ENCODE measurements around the gene GFY.
"Not testable (repeated sequence)": the region's sequence is repeated elsewhere in the genome, so short reads cannot be mapped to it uniquely, and the experiment has no call there.

GFY gene

DNA sequence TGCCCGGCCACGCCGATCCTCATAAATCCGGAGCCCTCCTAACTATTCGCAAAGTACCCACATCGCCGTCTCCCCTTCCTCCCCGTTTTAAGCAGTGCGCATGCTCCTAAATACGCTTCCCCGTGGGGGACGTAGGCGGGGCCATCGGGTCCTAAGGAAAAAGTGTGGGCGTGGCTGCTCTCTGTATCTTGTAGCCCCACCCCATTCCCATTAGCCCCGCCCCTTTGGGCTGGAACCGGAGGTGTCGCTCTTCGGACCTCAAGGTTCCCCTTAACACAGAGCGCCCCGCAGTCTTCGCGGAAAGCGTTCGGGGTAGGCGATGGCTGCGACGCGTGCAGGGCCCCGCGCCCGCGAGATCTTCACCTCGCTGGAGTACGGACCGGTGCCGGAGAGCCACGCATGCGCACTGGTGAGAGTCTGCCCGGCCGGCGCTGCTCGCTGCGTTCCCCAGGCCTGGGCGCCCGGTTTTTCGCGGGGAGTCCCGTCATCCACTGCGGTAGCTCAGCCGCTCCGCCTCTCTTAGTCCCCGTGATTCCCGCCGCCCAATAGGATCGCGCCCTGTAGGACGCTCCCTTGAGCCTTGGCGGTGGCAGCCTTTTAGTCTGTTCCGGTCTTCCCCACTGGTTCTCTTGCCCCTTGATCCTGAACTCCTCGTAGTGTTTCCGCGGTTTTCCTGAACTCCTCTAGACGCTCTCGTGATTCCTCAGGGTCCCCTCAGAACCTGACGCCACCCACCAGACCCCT is 28.0 kb downstream of the GFY start, which contains the start of gene ALDH16A1:
Gene ALDH16A1 (plus strand): TSS at position 213 of the 744 bp plus-strand sequence. CDS start 107 bp downstream, at position 320.
- Mint-ChIP-seq H3K4me1 (ENCODE audit: low read depth) (peaks cover 62% of the 10 kb centered on the region), H3K27ac (peak within 1 kb of the TSS; percentile 98), H3K36me3 (ENCODE audit: low read depth) (peaks cover 82% of the 10 kb centered on the region), H3K27me3 (no peaks in the 10 kb centered on the region), H3K9me3 (no peaks in the 10 kb centered on the region), H3K4me3 (peak within 1 kb of the TSS; percentile 99)
- intact Hi-C loops (cut with micrococcal nuclease): loop anchor here (1.0 to 5.0 kb wide), 2 partner anchors 34 to 189 kb away; partner anchors contain the start of genes RPL13A, RRAS and SCAF1

DNA sequence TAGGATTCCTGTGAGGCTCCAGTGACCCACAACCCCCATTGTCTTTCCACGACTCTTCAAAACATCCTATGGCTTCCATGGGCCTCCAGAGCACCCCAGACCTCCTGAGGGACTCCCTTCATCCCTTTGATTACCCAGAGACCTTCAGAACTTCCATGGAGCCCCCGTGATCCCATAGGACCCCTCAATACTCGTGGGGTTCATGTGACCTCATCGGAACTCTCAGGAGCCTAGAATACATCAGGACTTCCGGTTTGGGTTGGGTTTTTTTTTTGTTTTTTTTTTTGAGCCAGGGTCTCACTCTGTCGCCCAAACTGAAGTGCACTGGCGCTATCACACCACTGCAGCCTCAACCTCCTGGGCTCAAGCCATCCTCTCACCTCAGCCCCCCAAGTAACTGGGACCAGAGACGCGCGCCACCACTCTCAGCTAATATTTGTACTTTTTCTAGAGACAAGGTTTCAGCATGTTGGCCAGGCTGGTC is 28.6 kb downstream of the GFY start:
- no peaks in the 10 kb centered on the region for H3K9me3 Mint-ChIP-seq
- H3K27ac Mint-ChIP-seq: peak overlapping the region; percentile 98
- H3K4me3 Mint-ChIP-seq: peak overlapping the region; percentile 99
- H3K4me1 Mint-ChIP-seq (ENCODE audit: low read depth): peaks cover 56% of the 10 kb centered on the region
- intact Hi-C loops (cut with micrococcal nuclease): loop anchor here (1.0 to 5.0 kb wide), 2 partner anchors 34 to 189 kb away; partner anchors contain the start of genes RPL13A, RRAS and SCAF1
- H3K36me3 Mint-ChIP-seq (ENCODE audit: low read depth): peaks cover 78% of the 10 kb centered on the region
- no peaks in the 10 kb centered on the region for H3K27me3 Mint-ChIP-seq

DNA sequence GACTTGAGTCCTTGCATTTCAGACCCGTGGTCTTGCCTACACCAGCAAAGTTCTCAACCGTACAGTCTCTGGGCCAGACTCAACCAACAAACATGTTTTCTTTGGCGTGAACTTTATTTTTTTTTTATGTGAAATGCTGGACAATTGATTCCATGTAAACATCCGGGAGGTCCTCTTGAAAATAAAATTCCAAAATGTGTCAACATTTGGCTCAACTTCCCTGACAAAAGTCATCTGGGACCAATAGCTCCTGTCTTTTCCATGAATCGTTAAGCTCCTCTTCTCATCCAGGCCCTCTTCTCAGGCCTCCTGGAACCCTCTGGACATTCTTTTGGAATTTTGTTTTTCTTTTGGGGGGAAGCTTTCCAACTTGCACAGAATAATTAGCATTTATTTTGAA is 30.6 kb downstream of the GFY start:
- peaks cover 78% of the 10 kb centered on the region for H3K36me3 Mint-ChIP-seq (ENCODE audit: low read depth)
- intact Hi-C loops (cut with micrococcal nuclease): no loop called here
- no peaks in the 10 kb centered on the region for H3K27me3 Mint-ChIP-seq
- H3K9me3 Mint-ChIP-seq: no peaks in the 10 kb centered on the region
- H3K27ac Mint-ChIP-seq: no peak overlapping the region
- peaks cover 36% of the 10 kb centered on the region for H3K4me1 Mint-ChIP-seq (ENCODE audit: low read depth)
- no peak overlapping the region for H3K4me3 Mint-ChIP-seq

DNA sequence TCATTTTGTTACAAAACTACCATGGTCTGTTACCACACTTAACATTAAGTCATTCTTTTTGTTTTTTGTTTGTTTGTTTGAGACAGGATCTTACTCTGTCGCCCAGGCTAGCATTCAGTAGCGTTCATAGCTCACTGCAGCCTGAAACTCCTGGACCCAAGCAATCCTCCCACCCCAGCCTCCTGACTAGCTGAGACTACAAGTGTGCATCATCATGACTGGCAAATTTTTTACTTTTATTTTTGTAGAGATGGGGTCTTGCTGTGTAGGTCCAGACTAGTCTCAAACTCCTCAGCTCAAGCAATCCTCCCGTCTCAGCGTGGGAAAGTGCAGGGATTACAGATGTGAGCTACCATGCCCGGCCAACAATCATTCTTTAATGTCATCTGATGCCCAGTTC is 31.1 kb downstream of the GFY start:
- Mint-ChIP-seq H3K9me3 (no peaks in the 10 kb centered on the region), H3K4me1 (ENCODE audit: low read depth) (peaks cover 33% of the 10 kb centered on the region), H3K36me3 (ENCODE audit: low read depth) (peaks cover 78% of the 10 kb centered on the region), H3K4me3 (no peak overlapping the region), H3K27ac (peak overlapping the region; percentile 18), H3K27me3 (no peaks in the 10 kb centered on the region)
- intact Hi-C loops (cut with micrococcal nuclease): no loop called here

GRCh38 chr19:49458567-49458903 is 33.3 kb downstream of the GFY start:
- H3K4me3 Mint-ChIP-seq: no peak overlapping the region
- H3K4me1 Mint-ChIP-seq (ENCODE audit: low read depth): peaks cover 30% of the 10 kb centered on the region
- no peaks in the 10 kb centered on the region for H3K9me3 Mint-ChIP-seq
- H3K36me3 Mint-ChIP-seq (ENCODE audit: low read depth): peaks cover 82% of the 10 kb centered on the region
- H3K27ac Mint-ChIP-seq: peak overlapping the region; percentile 18
- no peaks in the 10 kb centered on the region for H3K27me3 Mint-ChIP-seq
- intact Hi-C loops (cut with micrococcal nuclease): no loop called here

DNA sequence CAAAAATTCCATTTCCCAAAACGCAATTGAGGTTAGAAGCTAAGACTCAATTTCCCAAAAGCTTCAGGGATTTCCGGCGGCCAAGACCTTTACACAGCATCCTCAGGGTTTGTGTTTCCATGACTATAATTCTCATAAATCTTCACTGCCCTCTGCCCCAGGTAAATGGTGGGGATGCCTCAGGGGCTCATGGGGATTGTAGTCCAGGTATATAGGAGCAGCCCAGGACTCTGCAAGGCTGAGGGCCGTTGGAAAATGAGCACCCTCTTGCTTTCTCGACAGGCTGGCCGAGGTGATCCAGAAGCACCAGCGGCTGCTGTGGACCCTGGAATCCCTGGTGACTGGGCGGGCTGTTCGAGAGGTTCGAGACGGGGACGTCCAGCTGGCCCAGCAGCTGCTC is 34.2 kb downstream of the GFY start:
- peaks cover 82% of the 10 kb centered on the region for H3K36me3 Mint-ChIP-seq (ENCODE audit: low read depth)
- intact Hi-C loops (cut with micrococcal nuclease): no loop called here
- H3K4me1 Mint-ChIP-seq (ENCODE audit: low read depth): peaks cover 24% of the 10 kb centered on the region
- H3K27me3 Mint-ChIP-seq: no peaks in the 10 kb centered on the region
- H3K9me3 Mint-ChIP-seq: no peaks in the 10 kb centered on the region
- H3K27ac Mint-ChIP-seq: peak overlapping the region; percentile 22
- H3K4me3 Mint-ChIP-seq: no peak overlapping the region

DNA sequence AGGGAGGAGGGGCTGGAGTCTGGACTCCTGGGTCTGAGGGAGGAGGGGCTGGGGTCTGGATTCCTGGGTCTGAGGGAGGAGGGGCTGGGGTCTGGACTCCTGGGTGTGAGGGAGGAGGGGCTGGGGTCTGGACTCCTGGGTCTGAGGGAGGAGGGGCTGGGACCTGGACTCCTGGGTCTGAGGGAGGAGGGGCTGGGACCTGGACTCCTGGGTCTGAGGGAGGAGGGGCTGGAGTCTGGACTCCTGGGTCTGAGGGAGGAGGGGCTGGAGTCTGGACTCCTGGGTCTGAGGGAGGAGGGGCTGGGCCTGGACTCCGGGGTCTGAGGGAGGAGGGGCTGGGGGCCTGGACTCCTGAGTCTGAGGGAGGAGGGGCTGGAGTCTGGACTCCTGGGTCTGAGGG is 35.9 kb downstream of the GFY start:
- H3K4me3 Mint-ChIP-seq; H3K27me3 Mint-ChIP-seq; H3K27ac Mint-ChIP-seq; intact Hi-C loops (cut with micrococcal nuclease); H3K9me3 Mint-ChIP-seq: not testable (repeated sequence)
- peaks cover 16% of the 10 kb centered on the region for H3K4me1 Mint-ChIP-seq (ENCODE audit: low read depth)
- peaks cover 87% of the 10 kb centered on the region for H3K36me3 Mint-ChIP-seq (ENCODE audit: low read depth)

- H3K4me1 Mint-ChIP-seq (ENCODE audit: low read depth): peaks cover 12% of the 10 kb centered on the region
- H3K27me3 Mint-ChIP-seq: no peaks in the 10 kb centered on the region
- peaks cover 87% of the 10 kb centered on the region for H3K36me3 Mint-ChIP-seq (ENCODE audit: low read depth)
- H3K4me3 Mint-ChIP-seq: no peak overlapping the region
- H3K9me3 Mint-ChIP-seq: no peaks in the 10 kb centered on the region
- intact Hi-C loops (cut with micrococcal nuclease): no loop called here
- H3K27ac Mint-ChIP-seq: no peak overlapping the region
Measured at GRCh38 chr19:49461656-49462055, 36.5 kb downstream of the GFY start.

- peaks cover 86% of the 10 kb centered on the region for H3K36me3 Mint-ChIP-seq (ENCODE audit: low read depth)
- intact Hi-C loops (cut with micrococcal nuclease): no loop called here
- H3K4me3 Mint-ChIP-seq: no peak overlapping the region
- no peaks in the 10 kb centered on the region for H3K27me3 Mint-ChIP-seq
- H3K27ac Mint-ChIP-seq: no peak overlapping the region
- H3K9me3 Mint-ChIP-seq: no peaks in the 10 kb centered on the region
- peaks cover 4% of the 10 kb centered on the region for H3K4me1 Mint-ChIP-seq (ENCODE audit: low read depth)
Measured at GRCh38 chr19:49462492-49462891, 37.3 kb downstream of the GFY start.

- Mint-ChIP-seq H3K4me3 (no peak overlapping the region), H3K36me3 (ENCODE audit: low read depth) (peaks cover 90% of the 10 kb centered on the region), H3K27me3 (no peaks in the 10 kb centered on the region), H3K9me3 (no peaks in the 10 kb centered on the region), H3K4me1 (ENCODE audit: low read depth) (peaks cover 10% of the 10 kb centered on the region), H3K27ac (no peak overlapping the region)
- intact Hi-C loops (cut with micrococcal nuclease): no loop called here
Measured at GRCh38 chr19:49463960-49464740, 39.0 kb downstream of the GFY start.

GRCh38 chr19:49465371-49465770 is 40.2 kb downstream of the GFY start:
- H3K9me3 Mint-ChIP-seq: no peaks in the 10 kb centered on the region
- intact Hi-C loops (cut with micrococcal nuclease): no loop called here
- H3K27ac Mint-ChIP-seq: no peak overlapping the region
- H3K4me3 Mint-ChIP-seq: no peak overlapping the region
- peaks cover 87% of the 10 kb centered on the region for H3K36me3 Mint-ChIP-seq (ENCODE audit: low read depth)
- H3K4me1 Mint-ChIP-seq (ENCODE audit: low read depth): peaks cover 22% of the 10 kb centered on the region
- no peaks in the 10 kb centered on the region for H3K27me3 Mint-ChIP-seq

- Mint-ChIP-seq H3K36me3 (ENCODE audit: low read depth) (peaks cover 76% of the 10 kb centered on the region), H3K4me3 (no peak overlapping the region), H3K4me1 (ENCODE audit: low read depth) (peaks cover 34% of the 10 kb centered on the region), H3K27me3 (no peaks in the 10 kb centered on the region), H3K27ac (peak overlapping the region; percentile 71), H3K9me3 (no peaks in the 10 kb centered on the region)
- intact Hi-C loops (cut with micrococcal nuclease): no loop called here
Measured at GRCh38 chr19:49468199-49468598, 43.0 kb downstream of the GFY start.

DNA sequence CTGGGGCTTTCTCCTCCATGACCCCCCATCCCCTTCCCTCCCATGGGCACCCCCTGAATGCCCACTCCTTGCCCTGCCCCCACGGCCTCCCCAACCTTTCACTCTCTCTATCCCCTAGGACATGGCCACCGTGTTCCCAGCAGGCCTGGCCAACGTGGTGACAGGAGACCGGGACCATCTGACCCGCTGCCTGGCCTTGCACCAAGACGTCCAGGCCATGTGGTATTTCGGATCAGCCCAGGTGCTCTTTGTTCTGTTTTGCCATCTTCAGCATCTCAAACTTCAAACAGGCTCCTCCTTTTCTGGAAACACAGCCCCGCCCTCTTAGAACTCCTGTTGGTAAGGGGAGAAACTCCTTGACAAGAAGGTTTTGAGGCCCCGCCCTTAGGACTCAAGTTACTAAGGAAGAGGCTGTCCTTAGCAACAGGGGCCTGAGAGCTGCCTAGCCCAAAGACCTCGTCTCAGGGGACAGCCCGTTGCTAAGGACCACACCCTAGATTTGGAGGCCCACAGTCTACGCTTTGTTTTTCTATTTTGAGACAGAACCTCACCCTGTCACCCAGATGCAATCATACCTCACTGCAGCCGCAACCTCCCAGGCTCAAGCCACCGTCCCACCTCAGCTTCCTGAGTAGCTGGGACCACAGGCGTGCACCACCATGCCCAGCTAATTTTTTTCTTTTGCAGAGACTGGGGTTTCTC is 43.7 kb downstream of the GFY start:
- Mint-ChIP-seq H3K9me3 (no peaks in the 10 kb centered on the region), H3K4me1 (ENCODE audit: low read depth) (peaks cover 37% of the 10 kb centered on the region), H3K27ac (peak overlapping the region; percentile 71), H3K36me3 (ENCODE audit: low read depth) (peaks cover 71% of the 10 kb centered on the region), H3K27me3 (no peaks in the 10 kb centered on the region), H3K4me3 (no peak overlapping the region)
- intact Hi-C loops (cut with micrococcal nuclease): no loop called here

Measured in dendritic cell treated with granulocyte-macrophage colony-stimulating factor and Interleukin-4, amounts not matched to agents 40 ng/mL and 50 ng/mL, for 4 days (primary cell).